CD4-positive, alpha-beta T cell treated with Interleukin-4 for 4 hours (primary cell): ENCODE results near the gene KRT1.
"Not testable (repeated sequence)": the region's sequence is repeated elsewhere in the genome, so short reads cannot be mapped to it uniquely, and the experiment has no call there.

Experiments used
- DNase-seq: peaks from one replicate; pipeline ENCODE4 v3.0.0-alpha.2; 2020

Gene KRT1

GRCh38 chr12:52680363-52680762, at the start of gene KRT1:
Gene KRT1, minus strand, starts transcription at chr12:52680407. Its CDS starts 59 bp downstream, at chr12:52680348.
- DNase-seq, result no peak

GRCh38 chr12:52729147-52729546, 48.9 kb upstream of the KRT1 start:
- DNase-seq, result no peak

GRCh38 chr12:52728374-52728773, 48.2 kb upstream of the KRT1 start:
- no peak for DNase-seq

DNA sequence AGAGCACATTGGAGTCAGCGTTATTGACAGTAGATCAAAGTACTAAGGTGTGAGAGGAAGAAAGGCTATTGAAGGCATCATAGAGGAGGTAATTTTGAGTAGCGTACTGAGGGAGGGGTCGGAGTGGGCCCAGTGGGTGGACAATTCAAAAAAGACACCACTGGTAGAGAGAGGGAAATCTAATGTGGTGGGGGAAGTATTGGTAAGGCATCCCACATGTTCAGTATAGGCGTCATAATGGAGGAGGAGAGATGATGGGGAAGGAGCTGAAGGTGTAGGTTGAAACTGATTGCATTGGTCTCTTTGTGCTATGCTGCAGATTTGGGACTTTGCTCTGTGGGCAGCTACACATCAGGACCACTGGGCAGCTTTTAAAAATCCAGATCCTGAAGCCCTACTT, 46.8 kb upstream of the KRT1 start:
- no peak for DNase-seq

GRCh38 chr12:52726451-52726850, 46.2 kb upstream of the KRT1 start:
- no peak for DNase-seq

DNA sequence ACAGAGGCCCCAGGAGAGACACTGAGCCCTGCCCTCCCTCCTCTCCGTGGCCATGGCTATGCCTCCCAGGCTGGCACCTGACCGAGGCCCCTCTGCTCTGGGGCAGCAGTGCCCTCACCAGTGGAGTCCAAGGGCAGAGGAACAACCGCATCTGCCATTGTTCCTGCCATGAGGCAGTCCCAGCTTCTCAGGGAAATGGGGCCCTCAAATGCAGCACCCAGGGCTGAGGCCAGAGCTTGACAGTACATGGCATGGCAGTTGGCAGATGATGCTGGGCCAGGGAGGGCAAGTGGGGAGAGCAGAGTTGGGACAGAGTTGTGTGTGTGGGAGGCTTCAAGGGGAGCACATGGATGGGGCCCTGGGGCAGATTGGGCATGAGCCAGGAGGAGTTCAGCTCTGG, 44.2 kb upstream of the KRT1 start:
- no peak for DNase-seq

- no peak for DNase-seq
Observed at GRCh38 chr12:52722680-52723079, 42.5 kb upstream of the KRT1 start.

DNA sequence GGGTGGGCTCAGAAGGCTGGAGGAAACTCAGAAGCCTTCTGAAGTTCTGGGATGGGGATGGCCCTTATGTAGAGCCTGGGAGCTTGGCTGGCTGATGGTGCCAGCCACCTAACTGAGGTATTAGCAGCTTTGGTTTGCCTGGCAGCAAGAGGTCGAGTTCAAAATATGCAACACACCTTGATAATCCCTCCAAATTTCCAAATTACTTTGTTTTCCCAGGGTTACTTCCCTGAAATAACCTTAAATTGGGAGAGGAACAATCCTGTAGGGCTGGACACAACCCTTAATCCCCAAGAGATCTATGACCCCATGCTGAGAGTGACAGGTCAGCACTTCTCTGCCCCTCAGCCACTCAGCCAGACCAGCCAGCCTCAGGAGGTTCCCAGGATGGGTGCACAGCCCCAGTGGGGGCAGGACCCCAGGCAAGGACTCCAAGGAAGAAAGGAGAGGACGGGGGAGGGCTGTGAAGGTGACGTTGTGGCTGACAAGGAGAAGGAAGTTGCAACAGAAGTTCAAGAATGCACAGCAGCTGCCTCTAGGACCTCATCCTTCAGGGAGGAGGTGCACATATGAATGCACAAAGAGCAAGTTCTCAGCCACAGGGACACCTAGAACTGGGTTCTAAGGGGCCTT, 41.7 kb upstream of the KRT1 start:
- DNase-seq, result no peak

DNA sequence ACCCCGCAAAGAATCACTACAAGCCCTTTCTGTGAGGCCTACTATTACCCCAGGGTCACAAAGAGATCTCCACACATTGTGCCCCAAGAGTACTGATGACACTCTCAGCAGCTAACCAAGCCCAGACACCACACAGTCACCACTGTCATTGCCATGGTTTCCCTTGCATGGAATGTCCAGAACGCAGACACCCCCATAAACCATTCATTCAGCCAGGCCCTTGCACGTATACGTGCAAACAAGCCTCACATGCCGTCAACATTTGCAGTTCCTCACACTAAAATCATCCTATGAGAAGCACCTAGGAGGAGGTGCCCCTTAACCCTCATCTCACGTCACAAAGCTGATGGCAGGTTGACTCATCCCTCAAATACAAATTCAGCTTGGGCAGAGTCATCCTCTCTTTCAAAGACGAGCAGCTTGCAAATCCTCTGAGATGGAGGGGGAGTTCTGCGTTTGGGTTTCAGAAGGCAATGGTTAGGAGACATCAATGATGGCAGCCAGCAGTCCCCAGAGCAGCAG, 40.2 kb upstream of the KRT1 start:
- DNase-seq, result no peak

DNA sequence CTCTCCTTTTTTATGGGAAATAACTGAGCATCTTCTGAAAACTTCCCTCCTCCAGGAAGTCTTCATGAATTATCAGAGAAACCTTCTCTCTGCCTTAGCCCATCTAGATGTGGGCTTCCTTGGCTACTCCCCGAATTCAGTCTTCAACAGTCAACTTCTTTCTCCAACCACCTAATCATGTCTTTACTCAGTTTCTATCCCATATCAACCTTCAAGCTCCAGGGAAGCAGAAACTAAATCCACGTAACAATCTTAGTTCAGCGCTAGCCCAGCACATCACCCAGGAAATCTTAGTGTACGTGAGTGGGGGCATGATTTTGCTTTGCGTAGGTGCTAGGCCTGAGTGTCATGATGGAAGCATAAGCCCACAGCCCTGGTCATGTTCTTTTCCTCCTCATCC, 35.9 kb upstream of the KRT1 start:
- no peak for DNase-seq

DNA sequence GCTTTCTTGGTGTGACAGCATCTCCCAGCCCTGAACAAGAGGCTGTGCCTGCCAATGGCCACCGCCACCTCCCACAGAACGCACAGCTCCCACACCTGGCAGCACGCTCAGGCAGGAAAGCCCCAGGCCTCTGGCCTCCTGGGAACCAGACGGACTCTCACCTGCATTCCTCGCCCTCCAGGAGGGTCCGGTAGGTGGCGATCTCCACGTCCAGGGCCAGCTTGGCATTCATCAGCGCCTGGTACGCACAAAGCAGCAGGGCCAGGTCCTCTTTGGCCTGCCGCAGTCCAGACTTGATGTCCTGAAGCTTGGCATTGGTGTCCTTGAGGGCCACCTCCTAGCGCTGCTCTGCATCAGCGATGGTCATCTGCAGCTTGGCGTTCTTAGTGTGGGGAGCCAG, 35.2 kb upstream of the KRT1 start:
- DNase-seq, result no peak

- no peak for DNase-seq
Observed at GRCh38 chr12:52714887-52715281, 34.7 kb upstream of the KRT1 start.

- no peak for DNase-seq
Observed at GRCh38 chr12:52713960-52714886, 34.0 kb upstream of the KRT1 start.

DNA sequence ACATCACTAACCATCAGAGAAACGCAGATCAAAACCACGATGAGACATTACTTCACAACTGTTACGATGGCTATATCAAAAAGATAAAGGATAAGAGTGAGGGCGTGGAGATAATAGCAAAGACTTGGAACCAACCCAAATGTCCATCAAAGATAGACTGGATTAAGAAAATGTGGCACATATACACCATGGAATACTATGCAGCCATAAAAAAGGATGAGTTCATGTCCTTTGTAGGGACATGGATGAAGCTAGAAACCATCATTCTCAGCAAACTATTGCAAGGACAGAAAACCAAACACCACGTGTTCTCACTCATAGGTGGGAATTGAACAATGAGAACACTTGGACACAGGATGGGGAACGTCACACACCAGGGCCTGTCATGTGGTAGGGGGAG, 31.9 kb upstream of the KRT1 start:
- DNase-seq, result not testable (repeated sequence)

GRCh38 chr12:52710730-52711129, 30.5 kb upstream of the KRT1 start:
- no peak for DNase-seq

GRCh38 chr12:52708010-52708409, 27.8 kb upstream of the KRT1 start:
- DNase-seq, result no peak

GRCh38 chr12:52704464-52704863, 24.3 kb upstream of the KRT1 start:
- no peak for DNase-seq

GRCh38 chr12:52703878-52704277, 23.7 kb upstream of the KRT1 start:
- no peak for DNase-seq

DNA sequence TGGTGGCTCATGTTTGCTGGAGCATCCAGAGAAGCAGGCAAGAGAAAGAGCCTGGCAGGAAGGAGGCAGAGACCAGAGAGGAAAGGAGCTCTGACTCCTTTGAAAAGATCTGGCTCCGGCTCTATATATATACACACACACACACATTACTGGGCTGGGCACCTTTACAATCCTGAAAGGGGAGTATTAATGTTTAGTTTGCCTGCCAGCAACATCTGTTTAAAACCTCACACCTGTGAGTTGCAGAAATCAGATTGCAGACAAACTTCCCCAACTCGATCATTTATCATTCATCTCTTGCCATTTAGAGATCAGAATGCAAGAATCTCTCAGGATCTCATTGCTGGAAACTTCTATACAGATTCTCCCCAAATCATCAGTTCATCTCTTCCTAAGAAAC, 23.2 kb upstream of the KRT1 start, which contains the start of gene KRT77:
Gene KRT77, minus strand, starts transcription at position 101 of the 400 bp plus-strand sequence. Its CDS starts 90 bp downstream, at position 11.
- no peak for DNase-seq

DNA sequence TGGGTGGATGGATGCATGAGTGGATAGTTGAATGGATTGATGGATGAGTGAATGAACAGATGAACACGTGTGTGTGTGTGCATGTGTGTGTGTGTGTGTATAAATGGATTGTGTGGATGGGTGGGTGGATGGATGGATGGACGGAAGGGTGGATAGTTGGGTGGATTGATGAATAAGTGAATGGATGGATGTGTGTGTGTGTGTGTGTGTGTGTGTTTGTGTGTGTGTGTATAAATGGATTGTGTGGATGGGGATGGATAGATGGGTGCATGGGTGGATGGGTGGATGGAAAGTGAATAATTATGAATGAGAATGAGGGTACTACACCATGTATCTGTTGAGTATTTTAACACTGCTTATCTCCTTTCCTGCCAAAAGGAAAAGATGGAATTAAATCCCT, 22.1 kb upstream of the KRT1 start:
- no peak for DNase-seq

GRCh38 chr12:52701281-52701680, 21.1 kb upstream of the KRT1 start:
- no peak for DNase-seq

DNA sequence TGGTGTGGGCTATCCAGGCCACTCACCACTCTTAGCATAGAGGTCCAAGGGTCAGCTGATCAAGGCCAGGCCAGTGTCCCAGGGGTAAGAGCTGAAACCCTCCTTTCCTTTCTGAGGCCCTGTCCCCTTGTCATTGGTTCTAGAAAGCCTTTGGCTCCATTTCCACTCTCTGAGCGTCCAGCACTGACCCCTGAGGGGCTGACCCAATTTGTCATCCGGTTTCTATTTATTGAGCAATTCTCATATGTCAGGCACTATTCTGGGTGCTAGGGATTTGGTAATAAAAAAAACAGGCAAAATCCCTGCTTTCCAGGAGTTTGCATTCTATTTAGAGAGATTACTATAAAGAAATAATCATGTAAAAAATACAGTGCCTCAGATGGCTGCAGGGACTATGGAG, 19.8 kb upstream of the KRT1 start:
- DNase-seq, result no peak

DNA sequence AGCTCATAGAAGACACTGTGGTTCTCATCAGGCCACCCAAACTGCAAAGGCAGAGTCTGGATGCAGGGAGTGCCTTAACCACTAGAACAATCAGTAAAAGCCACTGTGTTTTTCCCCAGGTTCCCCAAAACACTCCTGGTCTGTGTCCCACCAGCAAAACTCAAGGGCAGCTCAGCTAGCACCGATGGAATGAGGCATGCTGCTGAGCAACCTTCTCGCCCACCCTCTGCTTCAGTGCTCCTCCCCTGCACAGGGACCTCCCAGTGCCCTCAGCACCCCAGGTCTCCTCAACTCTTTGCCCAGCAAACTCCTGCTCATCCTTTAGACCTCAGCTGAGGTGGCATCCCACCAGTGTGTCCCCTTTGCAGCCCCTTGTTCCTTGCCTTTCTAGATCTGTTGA, 19.2 kb upstream of the KRT1 start:
- no peak for DNase-seq
